GM19351 (cell line): Measurements from ENCODE around the gene CTNNA1.
"Not testable (repeated sequence)": the region's sequence is repeated elsewhere in the genome, so short reads cannot be mapped to it uniquely, and the experiment has no call there.

Experiments used
- ATAC-seq: cut with Tn5 transposase; IDR thresholded peaks from one replicate; pipeline ENCODE4 v1.9.1; 2021; ENCODE audit warnings: mild to moderate bottlenecking, moderate library complexity; ENCODE audit not compliant: unreplicated experiment

CTNNA1 gene

GRCh38 chr5:138755084-138755748, 2.0 kb downstream of the CTNNA1 start:
- peak; percentile 62 for ATAC-seq

GRCh38 chr5:138757061-138757776, 4.0 kb downstream of the CTNNA1 start:
- ATAC-seq, result no peak

- no peak for ATAC-seq
These were observed 7.4 kb downstream of the CTNNA1 start for GRCh38 chr5:138760448-138761110.

- not testable (repeated sequence) for ATAC-seq
These were observed 7.9 kb downstream of the CTNNA1 start for GRCh38 chr5:138761115-138761514.

- not testable (repeated sequence) for ATAC-seq
These were observed 8.4 kb downstream of the CTNNA1 start for GRCh38 chr5:138761670-138762069.

GRCh38 chr5:138762110-138762509, 8.9 kb downstream of the CTNNA1 start:
- no peak for ATAC-seq

- no peak for ATAC-seq
These were observed 10.0 kb downstream of the CTNNA1 start for GRCh38 chr5:138763037-138763778.

GRCh38 chr5:138770291-138770690, 17.1 kb downstream of the CTNNA1 start:
- ATAC-seq, result no peak

GRCh38 chr5:138770977-138771376, 17.8 kb downstream of the CTNNA1 start:
- no peak for ATAC-seq

- ATAC-seq, result no peak
These were observed 19.9 kb downstream of the CTNNA1 start for GRCh38 chr5:138772986-138773594.

GRCh38 chr5:138773624-138774023, 20.4 kb downstream of the CTNNA1 start:
- not testable (repeated sequence) for ATAC-seq

GRCh38 chr5:138775034-138775433, 21.8 kb downstream of the CTNNA1 start:
- ATAC-seq, result no peak

- no peak for ATAC-seq
These were observed 25.0 kb downstream of the CTNNA1 start for GRCh38 chr5:138778234-138778633.

- no peak for ATAC-seq
These were observed 30.8 kb downstream of the CTNNA1 start for GRCh38 chr5:138783976-138784375.

- no peak for ATAC-seq
These were observed 31.4 kb downstream of the CTNNA1 start for GRCh38 chr5:138784590-138784989.

- peak; percentile 43 for ATAC-seq
These were observed 36.6 kb downstream of the CTNNA1 start for GRCh38 chr5:138789771-138790242.

GRCh38 chr5:138790684-138791083, 37.5 kb downstream of the CTNNA1 start:
- ATAC-seq, result no peak

GRCh38 chr5:138792195-138792790, 39.1 kb downstream of the CTNNA1 start:
- no peak for ATAC-seq

- ATAC-seq, result no peak
These were observed 40.4 kb downstream of the CTNNA1 start for GRCh38 chr5:138793575-138793974.

GRCh38 chr5:138803285-138803684, 50.1 kb downstream of the CTNNA1 start:
- no peak for ATAC-seq
